Ishikawa (cell line): ENCODE results near the gene CDT1.

Experiments
- CEBPB ChIP-seq: IDR thresholded peaks from 2 replicates; pipeline ENCODE4 v1.6.1; 2012
- CREB1 ChIP-seq: IDR thresholded peaks from 2 replicates; pipeline ENCODE4 v1.6.1; 2012; ENCODE audit warnings: low read depth
- EGR1 ChIP-seq: IDR thresholded peaks from 2 replicates; pipeline ENCODE4 v1.6.1; 2012
- EP300 ChIP-seq: IDR thresholded peaks from 2 replicates; pipeline ENCODE4 v1.6.1; 2012; ENCODE audit warnings: borderline replicate concordance
- FOXM1 ChIP-seq: IDR thresholded peaks from 2 replicates; pipeline ENCODE4 v1.6.1; 2012; ENCODE audit warnings: low read depth, borderline replicate concordance
- MAX ChIP-seq: IDR thresholded peaks from 2 replicates; pipeline ENCODE4 v1.6.1; 2012
- NFIC ChIP-seq: IDR thresholded peaks from 2 replicates; pipeline ENCODE4 v1.6.1; 2012
- RAD21 ChIP-seq: IDR thresholded peaks from 2 replicates; pipeline ENCODE4 v1.6.1; 2012; ENCODE audit warnings: low read depth
- REST ChIP-seq: IDR thresholded peaks from 2 replicates; pipeline ENCODE4 v1.6.1; 2012; ENCODE audit warnings: low read depth, mild to moderate bottlenecking
- TAF1 ChIP-seq: IDR thresholded peaks from 2 replicates; pipeline ENCODE4 v1.6.1; 2012; ENCODE audit warnings: low read depth, mild to moderate bottlenecking
- TCF12 ChIP-seq: IDR thresholded peaks from 2 replicates; pipeline ENCODE4 v1.6.1; 2012; ENCODE audit warnings: low read depth
- TEAD4 ChIP-seq: IDR thresholded peaks from 2 replicates; pipeline ENCODE4 v1.6.1; 2012
- USF1 ChIP-seq: IDR thresholded peaks from 2 replicates; pipeline ENCODE4 v1.6.1; 2012
- YY1 ChIP-seq: IDR thresholded peaks from 2 replicates; pipeline ENCODE4 v1.6.1; 2012; ENCODE audit warnings: low read depth
- ZBTB7A ChIP-seq: IDR thresholded peaks from 2 replicates; pipeline ENCODE4 v1.6.1; 2012; ENCODE audit warnings: low read depth

Gene CDT1

GRCh38 chr16:88841521-88842307 lies 38.1 kb downstream of the CDT1 start:
- TF ChIP-seq EGR1 (no peak), TAF1 (no peak), REST (no peak), YY1 (no peak), MAX (no peak), FOXM1 (no peak), TEAD4 (no peak), EP300 (no peak), NFIC (no peak), TCF12 (no peak), RAD21 (no peak), CEBPB (no peak), USF1 (no peak), CREB1 (no peak), ZBTB7A (no peak)

- TF ChIP-seq EGR1 (no peak), TAF1 (no peak), CREB1 (no peak), REST (no peak), YY1 (no peak), TEAD4 (no peak), ZBTB7A (no peak)
Measured at GRCh38 chr16:88842308-88842756, 38.7 kb downstream of the CDT1 start.

GRCh38 chr16:88842806-88843205 lies 39.2 kb downstream of the CDT1 start:
- TF ChIP-seq CEBPB, result no peak
- no peak for TF ChIP-seq FOXM1

- TF ChIP-seq YY1, result no peak
- TF ChIP-seq EP300, result no peak
- TF ChIP-seq MAX, result no peak
- no peak for TF ChIP-seq FOXM1
- TF ChIP-seq RAD21, result no peak
- no peak for TF ChIP-seq CEBPB
- no peak for TF ChIP-seq REST
- no peak for TF ChIP-seq CREB1
- no peak for TF ChIP-seq TEAD4
- TF ChIP-seq ZBTB7A, result no peak
- TF ChIP-seq USF1, result no peak
- TF ChIP-seq TCF12, result no peak
- TF ChIP-seq EGR1, result no peak
Measured at GRCh38 chr16:88843256-88843655, 39.7 kb downstream of the CDT1 start.
